HG03159 (cell line): ENCODE data around the gene PICALM.
"Not testable (repeated sequence)": the region's sequence is repeated elsewhere in the genome, so short reads cannot be mapped to it uniquely, and the experiment has no call there.

ENCODE experiments used
- ATAC-seq: cut with Tn5 transposase; IDR thresholded peaks from one replicate; pipeline ENCODE4 v1.9.1; 2021; ENCODE audit warnings: mild to moderate bottlenecking, moderate library complexity; ENCODE audit not compliant: unreplicated experiment

Gene PICALM

GRCh38 chr11:86068951-86069407 is at the start of gene PICALM:
Gene PICALM (minus strand): TSS chr11:86069084. CDS start chr11:86068780, 304 bp downstream.
- peak; percentile 86 for ATAC-seq

GRCh38 chr11:86118253-86118652 is 49.4 kb upstream of the PICALM start:
- no peak for ATAC-seq

DNA sequence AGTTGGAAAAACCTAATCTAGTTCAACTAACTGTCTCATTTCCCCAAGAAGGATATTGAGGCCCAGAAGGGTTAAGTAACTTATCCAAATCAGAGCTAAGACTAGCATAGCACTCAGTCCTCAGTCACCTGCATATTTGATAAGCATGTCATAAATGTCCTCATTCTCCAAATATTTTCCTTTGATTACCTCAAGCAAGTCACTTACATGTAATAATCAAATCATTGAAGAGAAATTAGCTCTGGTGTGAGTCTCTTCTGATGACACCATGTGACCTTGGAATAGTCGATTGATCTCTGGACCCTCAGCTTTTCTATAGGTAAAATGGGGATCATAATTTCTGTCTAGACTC is 48.8 kb upstream of the PICALM start:
- ATAC-seq = no peak

- ATAC-seq = no peak
These were observed 48.3 kb upstream of the PICALM start for GRCh38 chr11:86117001-86117711.

DNA sequence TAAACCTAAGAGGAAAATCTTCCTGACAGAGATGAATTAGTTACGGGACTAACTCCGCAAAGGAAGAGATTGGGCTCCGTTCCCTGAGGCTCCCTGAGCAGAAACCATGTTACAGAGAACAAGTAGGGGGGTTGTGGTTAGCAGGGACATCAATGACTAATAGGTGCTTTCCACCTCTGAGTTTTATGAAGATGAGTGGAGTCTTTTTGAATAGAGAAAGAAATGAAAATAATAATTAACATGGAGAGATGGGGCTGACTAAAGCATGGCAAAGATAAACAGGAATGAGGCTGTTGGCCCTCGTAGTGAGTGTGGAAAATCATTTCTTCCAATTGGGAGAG is 47.5 kb upstream of the PICALM start:
- ATAC-seq = peak; percentile 89

- peak; percentile 30 for ATAC-seq
These were observed 46.9 kb upstream of the PICALM start for GRCh38 chr11:86115542-86116385.

GRCh38 chr11:86108890-86109638 is 40.2 kb upstream of the PICALM start:
- no peak for ATAC-seq

DNA sequence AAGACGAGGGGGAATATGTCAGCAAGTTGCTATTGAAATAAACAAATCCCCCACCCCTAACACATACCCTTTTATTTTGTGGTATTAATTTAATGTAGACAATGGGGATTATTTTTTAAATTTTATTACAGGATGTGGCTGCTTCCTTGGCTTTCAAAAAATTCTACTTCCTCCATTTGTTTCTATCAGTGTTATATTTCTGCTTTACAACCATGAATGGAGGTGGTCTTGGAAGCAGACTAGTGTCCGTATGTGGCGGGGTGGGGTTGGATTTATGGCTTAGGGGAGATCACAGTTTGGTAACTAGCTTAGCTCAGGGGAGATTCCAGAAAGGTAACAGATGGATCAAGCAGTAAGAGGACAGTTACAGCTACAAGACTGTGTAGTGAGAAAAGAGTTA is 39.3 kb upstream of the PICALM start:
- no peak for ATAC-seq

GRCh38 chr11:86106916-86107315 is 38.0 kb upstream of the PICALM start:
- ATAC-seq = no peak

DNA sequence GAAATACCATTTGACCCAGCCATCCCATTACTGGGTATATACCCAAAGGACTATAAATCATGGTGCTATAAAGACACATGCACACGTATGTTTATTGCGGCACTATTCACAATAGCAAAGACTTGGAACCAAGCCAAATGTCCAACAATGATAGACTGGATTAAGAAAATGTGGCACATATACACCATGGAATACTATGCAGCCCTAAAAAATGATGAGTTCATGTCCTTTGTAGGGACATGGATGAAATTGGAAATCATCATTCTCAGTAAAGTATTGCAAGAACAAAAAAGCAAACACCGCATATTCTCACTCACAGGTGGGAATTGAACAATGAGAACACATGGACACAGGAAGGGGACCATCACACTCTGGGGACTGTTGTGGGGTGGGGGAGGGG is 37.1 kb upstream of the PICALM start:
- ATAC-seq = not testable (repeated sequence)

DNA sequence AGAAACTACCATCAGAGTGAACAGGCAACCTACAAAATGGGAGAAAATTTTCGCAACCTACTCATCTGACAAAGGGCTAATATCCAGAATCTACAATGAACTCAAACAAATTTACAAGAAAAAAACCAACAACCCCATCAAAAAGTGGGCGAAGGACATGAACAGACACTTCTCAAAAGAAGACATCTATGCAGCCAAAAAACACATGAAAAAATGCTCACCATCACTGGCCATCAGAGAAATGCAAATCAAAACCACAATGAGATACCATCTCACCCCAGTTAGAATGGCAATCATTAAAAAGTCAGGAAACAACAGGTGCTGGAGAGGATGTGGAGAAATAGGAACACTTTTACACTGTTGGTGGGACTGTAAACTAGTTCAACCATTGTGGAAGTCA is 36.7 kb upstream of the PICALM start:
- not testable (repeated sequence) for ATAC-seq

DNA sequence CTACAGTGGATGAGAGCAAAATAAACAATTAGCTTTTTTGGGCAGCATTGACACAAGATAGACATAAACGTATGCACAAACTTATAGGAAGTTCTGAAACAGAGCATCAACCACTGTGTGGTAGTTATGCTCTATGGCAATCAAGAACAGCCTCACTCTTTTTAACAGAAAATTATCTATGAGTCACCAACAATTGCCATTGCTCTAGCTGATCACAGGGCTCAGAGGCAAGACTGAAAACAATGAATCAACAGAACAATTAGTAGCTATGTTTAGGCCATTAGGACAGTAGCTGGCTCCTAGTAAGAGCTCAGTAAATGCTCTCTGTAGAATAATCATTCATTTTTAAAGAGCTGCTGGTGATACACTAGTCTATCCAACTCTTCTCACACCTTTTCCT is 34.9 kb upstream of the PICALM start:
- no peak for ATAC-seq

DNA sequence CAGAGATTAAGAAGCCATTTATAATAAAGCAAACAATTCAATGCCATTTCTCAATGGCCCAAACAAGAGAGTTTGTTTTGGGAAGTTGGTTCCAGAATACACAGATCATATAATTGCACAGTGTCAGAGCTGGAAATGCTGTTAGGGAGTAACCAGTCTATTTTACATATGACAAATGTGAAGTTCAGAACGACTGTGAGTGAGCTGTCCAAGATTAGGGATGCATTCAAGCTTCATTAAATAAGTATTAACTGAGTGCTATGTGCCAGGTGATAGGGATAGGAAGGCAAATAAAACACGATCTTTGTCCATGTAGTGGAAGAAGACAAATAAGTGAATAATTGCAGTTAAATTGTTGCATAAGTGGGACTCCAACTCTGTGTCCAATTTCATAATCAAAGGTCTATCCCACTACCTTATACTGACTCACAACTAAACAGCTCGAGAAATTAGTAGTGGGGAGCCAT is 33.1 kb upstream of the PICALM start:
- no peak for ATAC-seq

DNA sequence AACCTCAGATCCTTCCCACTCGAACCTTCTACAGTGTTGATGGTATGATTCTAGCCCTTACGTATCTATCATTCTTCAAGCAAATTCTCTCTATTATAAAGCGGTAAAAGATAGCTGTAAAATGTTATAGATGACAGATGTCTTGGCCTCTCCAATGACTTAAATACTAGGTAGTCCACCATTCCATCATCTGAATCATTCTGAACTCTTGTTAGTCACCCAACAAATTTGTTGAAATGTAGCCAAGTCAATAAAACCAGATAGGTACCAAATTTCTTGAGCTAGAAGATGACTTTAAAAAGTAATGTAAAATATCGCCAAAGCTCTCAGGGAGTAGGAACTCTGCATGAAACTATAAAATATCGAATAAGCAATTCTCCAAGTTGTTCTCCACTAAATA is 32.6 kb upstream of the PICALM start:
- ATAC-seq = no peak

DNA sequence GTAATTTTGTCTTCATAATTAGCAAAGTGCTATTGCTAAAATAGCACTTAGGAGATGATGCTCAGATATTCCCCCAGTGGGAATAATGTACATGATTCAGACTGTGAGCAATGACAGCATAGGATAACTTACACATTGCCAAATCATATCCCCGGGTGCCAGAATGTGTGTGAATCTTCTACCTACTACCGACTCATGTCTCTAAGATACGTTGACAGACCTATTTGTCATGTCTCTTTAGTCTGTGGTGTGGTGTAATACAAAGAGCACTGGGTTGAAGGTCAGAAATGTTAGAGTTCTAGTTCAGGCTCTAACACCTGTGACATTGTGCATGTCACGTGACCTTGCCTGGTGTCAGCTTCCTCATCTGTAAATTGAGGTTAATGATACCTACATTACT is 31.0 kb upstream of the PICALM start:
- ATAC-seq = no peak

GRCh38 chr11:86097980-86098379 is 29.1 kb upstream of the PICALM start:
- ATAC-seq = no peak

GRCh38 chr11:86091566-86091965 is 22.7 kb upstream of the PICALM start:
- ATAC-seq = no peak

DNA sequence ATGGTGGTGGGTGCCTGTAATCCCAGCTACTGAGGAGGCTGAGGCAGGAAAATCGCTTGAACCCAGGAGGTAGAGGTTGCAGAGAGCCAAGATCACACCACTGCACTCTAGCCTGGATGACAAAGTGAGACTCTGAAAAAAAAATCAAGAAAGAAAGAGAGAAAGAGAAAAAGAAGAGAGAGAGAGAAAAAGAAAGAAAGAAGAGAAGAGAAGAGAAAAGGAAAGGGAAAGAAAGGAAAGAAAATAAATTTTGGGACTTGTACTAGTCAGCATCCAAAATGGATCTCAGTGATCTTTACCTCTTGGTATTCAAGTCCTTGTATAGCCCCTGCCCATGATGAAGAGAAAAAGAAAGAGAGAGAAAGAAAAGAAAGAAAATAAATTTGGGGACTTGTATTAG is 22.2 kb upstream of the PICALM start:
- ATAC-seq = no peak

DNA sequence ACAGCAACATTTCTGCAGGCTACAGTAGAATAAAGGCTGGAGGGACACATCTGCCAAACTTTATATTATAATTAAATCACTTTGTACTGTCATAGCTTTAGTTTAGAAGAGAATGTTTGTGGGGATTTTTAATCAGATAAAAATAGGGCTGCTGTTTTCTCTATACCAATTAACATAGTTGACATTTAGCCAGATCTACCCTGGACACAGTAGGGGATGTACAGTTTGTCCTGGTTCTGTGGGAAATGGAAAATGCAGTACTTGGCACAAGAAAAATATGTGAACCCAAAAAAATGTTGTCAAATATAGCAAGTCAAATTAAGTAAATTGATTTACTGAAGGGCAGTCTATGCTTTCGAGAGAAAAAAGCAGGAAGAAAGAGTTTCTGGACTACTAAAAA is 20.8 kb upstream of the PICALM start:
- no peak for ATAC-seq

- ATAC-seq = not testable (repeated sequence)
These were observed 18.8 kb upstream of the PICALM start for GRCh38 chr11:86087688-86088087.

DNA sequence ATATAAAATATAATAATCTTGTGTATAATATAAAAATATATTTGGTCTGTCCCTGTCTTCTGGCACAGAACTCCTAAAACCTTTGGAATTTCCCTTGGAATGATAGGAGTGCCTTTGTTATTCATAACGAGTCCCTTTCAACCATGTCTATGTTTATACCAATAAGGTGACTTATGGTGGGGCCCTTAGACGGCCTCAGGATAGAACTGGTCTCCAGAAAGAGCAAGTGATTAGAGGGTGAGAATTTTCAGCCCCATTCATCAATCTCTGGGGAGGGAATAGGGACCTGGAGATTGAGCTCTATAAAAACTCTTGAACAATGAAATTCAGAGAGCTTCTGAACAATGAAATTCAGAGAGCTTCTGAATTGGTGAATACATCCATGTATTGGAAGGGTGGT is 18.4 kb upstream of the PICALM start:
- ATAC-seq = no peak

GRCh38 chr11:86081455-86081854 is 12.6 kb upstream of the PICALM start:
- ATAC-seq = no peak
